GM21515 (cell line): ENCODE data around the gene KIAA2012.

Experiments used
- ATAC-seq: cut with Tn5 transposase; IDR thresholded peaks from one replicate; pipeline ENCODE4 v1.9.1; 2021; ENCODE audit not compliant: unreplicated experiment

Gene KIAA2012

GRCh38 chr2:202147775-202148174 lies 74.7 kb downstream of the KIAA2012 start:
- ATAC-seq: no peak

DNA sequence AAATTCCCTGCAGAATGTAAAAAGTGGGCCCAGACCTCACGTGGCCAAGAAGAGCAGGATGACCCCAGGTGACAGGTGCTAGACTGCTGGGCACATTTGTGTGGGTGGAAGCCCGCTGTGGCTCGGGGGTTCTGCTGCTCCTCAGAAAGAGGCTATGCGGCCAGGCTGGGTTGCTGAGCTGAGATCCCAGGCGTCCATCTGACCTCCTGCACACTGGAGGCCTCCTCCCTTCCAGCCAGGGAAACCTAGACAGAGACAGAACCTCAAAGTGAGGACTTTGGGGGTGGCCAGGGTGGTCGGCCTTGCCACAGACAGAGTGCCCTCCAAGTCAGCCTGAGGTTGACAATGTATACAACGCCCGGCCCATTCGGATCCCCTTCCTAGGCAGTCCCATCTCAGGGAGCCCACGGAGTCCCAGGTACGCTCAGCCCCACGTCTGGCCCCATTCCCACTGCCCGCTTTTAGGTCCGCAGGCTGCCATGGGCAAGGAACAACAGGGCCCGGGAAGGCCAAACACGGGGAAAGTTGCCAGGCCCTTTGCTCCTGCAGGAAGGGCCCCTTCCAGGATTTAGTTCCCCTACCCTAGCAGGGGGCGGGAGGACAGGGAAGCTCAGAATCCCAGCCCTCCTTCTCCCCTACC lies 75.6 kb downstream of the KIAA2012 start:
- no peak for ATAC-seq

DNA sequence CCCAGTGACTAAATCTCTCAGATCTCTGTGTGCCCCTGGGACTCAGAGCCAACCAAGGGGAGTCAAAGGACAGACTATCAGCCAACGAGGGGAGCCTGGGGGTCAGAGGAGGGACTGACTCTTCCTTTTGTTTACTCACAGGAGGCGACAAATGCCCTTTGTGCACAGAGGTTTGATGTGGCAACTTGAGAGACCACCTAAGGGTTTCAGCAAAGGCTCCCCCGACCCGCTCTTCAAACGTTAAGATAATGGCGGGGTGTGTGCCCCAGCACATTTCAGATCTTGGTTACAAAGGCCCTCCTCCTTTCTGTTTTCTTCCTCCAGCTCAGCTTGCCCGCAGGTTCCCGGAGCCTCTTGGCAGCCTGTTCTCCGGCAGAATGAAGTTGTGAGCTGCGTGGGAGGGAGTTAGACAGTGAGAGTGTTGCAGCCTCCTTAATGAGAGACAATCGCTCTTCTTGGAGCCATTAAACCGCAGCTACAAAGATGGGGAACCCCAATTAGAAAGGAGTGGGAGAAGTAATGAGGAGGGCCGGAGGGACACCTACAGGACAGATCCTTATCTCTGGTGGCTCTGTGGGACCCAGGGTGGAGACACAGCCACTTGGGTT lies 76.2 kb downstream of the KIAA2012 start:
- ATAC-seq: no peak

DNA sequence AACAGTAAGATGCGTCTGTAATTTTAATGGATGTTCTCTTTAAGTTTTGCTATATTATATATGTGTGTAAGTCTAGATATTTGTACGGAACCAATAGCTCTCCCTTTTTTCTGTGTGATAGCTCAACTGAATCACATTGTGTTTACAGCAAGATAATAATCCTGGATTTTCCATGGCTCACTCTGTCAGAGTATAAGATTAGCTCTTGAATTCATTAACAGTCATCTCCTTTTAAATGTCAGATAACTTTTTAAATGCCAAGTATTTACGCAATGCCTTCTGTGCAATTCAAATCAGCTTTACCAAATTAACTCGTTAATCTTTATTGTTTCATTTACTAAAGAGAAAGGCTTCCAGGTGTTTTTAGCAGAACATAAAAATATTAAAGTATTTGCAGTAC lies 76.9 kb downstream of the KIAA2012 start:
- no peak for ATAC-seq

GRCh38 chr2:202152104-202152715 lies 79.2 kb downstream of the KIAA2012 start:
- ATAC-seq: no peak

DNA sequence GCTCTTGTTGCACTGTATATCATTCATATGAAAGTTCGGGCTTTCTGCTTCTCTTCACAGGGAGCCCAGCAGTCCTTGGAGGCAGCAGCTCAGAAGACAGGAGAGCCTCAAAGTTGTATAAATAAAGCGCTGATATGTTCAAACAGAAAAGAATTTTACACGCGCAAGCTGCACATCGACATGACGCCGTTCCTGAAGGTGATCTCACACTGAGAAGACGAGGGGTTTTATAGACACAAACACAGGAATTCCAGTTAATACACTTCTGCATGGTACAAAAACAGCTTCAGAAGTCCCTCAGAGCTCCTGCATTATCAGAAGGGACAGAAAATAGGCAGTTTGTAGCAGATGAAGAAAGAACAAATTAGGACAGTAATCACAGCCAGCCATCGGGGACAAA lies 81.6 kb downstream of the KIAA2012 start:
- no peak for ATAC-seq

GRCh38 chr2:202157211-202157990 lies 84.3 kb downstream of the KIAA2012 start:
- no peak for ATAC-seq

DNA sequence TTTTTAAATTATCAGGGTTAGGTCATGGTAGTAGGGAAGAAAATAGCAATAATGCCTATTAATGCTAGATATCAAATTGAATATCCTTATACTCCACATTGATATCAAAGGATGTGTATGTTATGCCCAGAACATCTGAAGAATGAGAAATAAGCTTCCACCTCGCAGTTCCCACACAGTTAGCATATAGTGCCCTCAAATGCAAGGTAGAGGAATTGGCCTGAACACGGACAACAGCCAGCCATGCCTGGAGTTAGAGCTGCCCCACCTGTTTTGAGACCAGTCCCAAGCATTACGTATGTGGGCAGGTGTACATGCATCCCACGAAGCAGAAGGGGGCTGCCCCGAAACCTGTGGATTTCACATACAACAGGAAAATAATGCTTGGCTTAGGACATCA lies 85.7 kb downstream of the KIAA2012 start:
- no peak for ATAC-seq

DNA sequence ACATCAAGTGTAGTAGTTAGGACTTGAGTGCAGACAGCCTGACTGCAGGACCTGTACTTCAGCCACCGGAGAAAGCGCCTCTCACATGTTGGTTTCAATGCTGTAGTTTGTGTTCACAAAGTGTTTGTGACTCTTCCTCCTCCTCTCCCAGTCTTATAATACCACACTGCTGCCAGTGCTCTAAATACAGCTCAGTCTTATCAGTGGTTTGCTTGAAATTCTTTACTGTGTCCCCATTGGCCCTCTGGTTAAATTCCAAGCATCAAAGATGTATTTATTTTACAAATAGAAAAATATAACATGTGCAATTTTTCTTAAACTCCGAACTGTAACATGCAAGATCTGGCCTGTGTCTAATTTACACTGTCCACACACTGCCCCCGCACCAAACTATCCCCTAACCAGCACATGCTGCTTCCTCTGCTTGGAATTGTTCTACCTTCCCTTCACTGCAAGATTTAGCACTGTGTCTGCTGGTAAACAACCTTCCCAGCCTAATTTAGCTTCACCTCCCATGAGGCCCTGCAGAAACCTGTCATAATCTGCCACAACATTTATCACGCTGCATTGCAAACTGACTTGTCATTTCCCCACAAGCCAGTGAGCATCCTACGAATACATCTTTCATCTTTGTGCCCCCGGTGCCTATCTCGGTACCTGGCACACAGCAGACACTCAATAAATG lies 88.2 kb downstream of the KIAA2012 start:
- ATAC-seq: no peak

DNA sequence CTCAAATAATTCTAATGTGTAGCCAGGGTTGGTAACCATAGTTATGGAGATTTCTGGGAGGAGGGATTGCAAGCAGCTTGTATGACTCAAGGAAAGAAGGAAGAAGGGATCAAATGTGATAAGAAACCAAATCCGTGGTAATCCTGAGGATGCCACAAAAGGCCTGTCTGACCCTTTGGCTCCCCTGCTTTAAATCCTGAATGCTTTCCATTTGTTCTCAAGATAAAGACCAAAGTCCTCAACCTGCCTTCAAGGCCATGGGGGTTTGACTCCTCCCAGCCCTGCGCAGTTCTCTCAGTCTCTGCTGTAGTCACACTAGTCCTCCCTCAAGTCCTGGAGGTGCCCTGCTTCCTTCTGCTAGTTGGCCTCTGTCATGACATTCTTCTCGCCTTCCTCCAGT lies 91.4 kb downstream of the KIAA2012 start:
- no peak for ATAC-seq

- ATAC-seq: no peak
These were observed 92.2 kb downstream of the KIAA2012 start for GRCh38 chr2:202165208-202165607.

GRCh38 chr2:202165945-202166344 lies 92.9 kb downstream of the KIAA2012 start:
- no peak for ATAC-seq

GRCh38 chr2:202169131-202169530 lies 96.1 kb downstream of the KIAA2012 start:
- no peak for ATAC-seq

GRCh38 chr2:202169832-202170424 lies 96.9 kb downstream of the KIAA2012 start:
- ATAC-seq: no peak

DNA sequence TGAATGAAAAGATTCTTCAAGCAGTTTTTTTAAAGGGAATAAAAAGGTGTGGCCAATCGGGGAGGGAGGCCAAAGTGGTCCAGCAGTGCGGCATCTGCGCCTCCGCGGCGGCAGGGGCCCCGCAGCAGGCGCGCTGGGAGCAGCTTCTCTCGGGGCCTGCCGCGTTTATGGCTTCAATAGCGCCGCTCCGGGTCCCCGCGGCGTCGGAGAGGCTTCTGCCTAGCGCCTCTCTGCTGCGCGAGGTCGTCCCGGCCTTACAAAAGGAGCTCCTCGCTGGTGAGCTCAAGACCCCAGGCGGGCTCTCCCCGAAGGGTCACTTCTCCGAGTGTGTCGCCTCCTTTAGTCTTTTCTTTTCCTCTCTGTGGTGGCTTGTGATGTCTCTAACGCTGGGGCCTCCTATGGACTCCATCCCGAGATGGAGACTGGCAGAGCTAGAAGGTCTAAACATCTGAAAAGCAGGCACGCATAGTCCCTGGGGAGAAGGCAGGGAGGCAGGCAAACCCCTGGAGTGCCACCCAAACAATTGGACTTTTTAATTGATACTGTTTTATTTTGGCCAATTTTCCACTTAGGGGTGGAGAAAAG lies 98.3 kb downstream of the KIAA2012 start:
- ATAC-seq: no peak

GRCh38 chr2:202172439-202173211 lies 99.6 kb downstream of the KIAA2012 start:
- ATAC-seq: no peak

DNA sequence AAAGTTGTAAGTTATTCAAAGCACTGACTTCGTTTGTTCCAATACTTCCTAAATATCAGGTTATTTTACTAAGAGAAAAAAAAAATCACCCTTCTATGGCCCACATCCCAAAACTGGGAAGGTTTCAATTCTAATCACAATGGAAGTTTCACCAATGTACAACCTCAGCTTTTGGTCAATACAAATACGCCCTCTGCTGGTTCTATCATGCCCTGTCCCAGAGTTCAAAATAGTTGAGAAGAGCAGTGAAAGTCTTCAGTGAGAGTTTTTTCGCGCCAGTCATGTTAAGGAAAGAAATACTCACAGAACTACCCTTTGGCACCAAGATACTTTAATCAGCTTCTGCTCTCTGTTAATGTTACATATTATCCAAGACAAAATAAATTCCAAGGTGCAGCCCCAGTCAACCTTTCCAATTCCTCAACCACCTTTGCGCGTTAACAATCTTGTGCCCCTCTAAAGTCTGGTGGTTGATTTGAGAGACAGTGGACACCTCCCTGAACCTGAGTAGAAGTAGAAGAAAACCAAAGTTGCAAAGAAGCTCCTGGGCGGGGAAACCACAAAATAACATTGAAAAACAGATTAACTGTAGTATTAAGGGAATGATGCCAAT lies 105.4 kb downstream of the KIAA2012 start:
- ATAC-seq: no peak

GRCh38 chr2:202184557-202184956 lies 111.5 kb downstream of the KIAA2012 start:
- no peak for ATAC-seq

GRCh38 chr2:202185156-202185555 lies 112.1 kb downstream of the KIAA2012 start:
- ATAC-seq: no peak
